Activated B cell treated with CpG ODN at 0.5 μM for 24 hours (primary cell): ENCODE measurements around the gene EHMT1. TPM values are rescaled to one million over a fixed set of nuclear protein-coding genes. Genes with fewer than 3 reads are reported as not detected.

Experiments
- ATAC-seq: fragments of 200-7000 bp; cut with Tn5 transposase; one replicate; pipeline ENCODE4 v1.10.0; 2021; ENCODE audit warnings: low read depth, mild to moderate bottlenecking, moderate library complexity
- CTCF ChIA-PET: fragments of 350-600 bp; sonication (Branson Sonifier 250); formaldehyde crosslinking; loops from one replicate; lab custom pipeline; 2021; ENCODE audit warnings: antibody characterized with exemption; lab: Charles Lee
- POLR2A ChIA-PET: fragments of 350-600 bp; sonication (Branson Sonifier 250); formaldehyde crosslinking; loops from one replicate; lab custom pipeline; 2021; ENCODE audit warnings: antibody characterized with exemption; lab: Charles Lee
- DNase-seq: peaks from one replicate; pipeline ENCODE4 v3.0.0; 2022
- H3K27ac Mint-ChIP-seq: one replicate; pipeline ENCODE4 v1.8.0; 2020; ENCODE audit warnings: mixed read lengths
- H3K27me3 Mint-ChIP-seq: one replicate; pipeline ENCODE4 v1.8.0; 2021; ENCODE audit warnings: mixed read lengths
- H3K36me3 Mint-ChIP-seq: one replicate; pipeline ENCODE4 v1.8.0; 2021; ENCODE audit warnings: low read depth, mixed read lengths
- H3K4me1 Mint-ChIP-seq: one replicate; pipeline ENCODE4 v1.8.0; 2021; ENCODE audit warnings: mixed read lengths
- H3K4me3 Mint-ChIP-seq: one replicate; pipeline ENCODE4 v1.8.0; 2020; ENCODE audit warnings: mild to moderate bottlenecking, mixed read lengths
- H3K9me3 Mint-ChIP-seq: one replicate; pipeline ENCODE4 v1.8.0; 2020; ENCODE audit warnings: mixed read lengths
- CTCF ChIP-seq: fragments of 200-600 bp; IDR thresholded peaks from one replicate; pipeline ENCODE4 v1.8.0; 2022; ENCODE audit warnings: antibody characterized with exemption, mild to moderate bottlenecking
- intact Hi-C: fragments of 100-400 bp; cut with micrococcal nuclease; formaldehyde crosslinking; loops from one replicate; pipeline ENCODE4 v1.15.1; 2024
- total RNA-seq: library from RNA; stranded (reverse); gene quantifications from 2 replicates; pipeline ENCODE4 v1.2.3, GENCODE V29; 2022

The EHMT1 gene
- total RNA-seq, 1 donor from 2014 or later, result 163 TPM

- no peaks in the 10 kb centered on the region for H3K9me3 Mint-ChIP-seq
- DNase-seq (no peak), ATAC-seq (no peak)
- CTCF ChIA-PET, result no interaction called here
- no peak overlapping the region for H3K27ac Mint-ChIP-seq
- POLR2A ChIA-PET, result no interaction called here
- TF ChIP-seq CTCF, result no peak
- intact Hi-C loops, result no loop called here
- peaks cover 58% of the 10 kb centered on the region for H3K36me3 Mint-ChIP-seq
- no peak overlapping the region for H3K4me3 Mint-ChIP-seq
- peaks cover 5% of the 10 kb centered on the region for H3K4me1 Mint-ChIP-seq
- H3K27me3 Mint-ChIP-seq, result no peaks in the 10 kb centered on the region
Measured at GRCh38 chr9:137583957-137584356, 34.8 kb upstream of the EHMT1 start.

- H3K36me3 Mint-ChIP-seq, result peaks cover 56% of the 10 kb centered on the region
- intact Hi-C loops, result no loop called here
- no peak for TF ChIP-seq CTCF
- peaks cover 1% of the 10 kb centered on the region for H3K27me3 Mint-ChIP-seq
- ChIA-PET POLR2A (no interaction called here), CTCF (no interaction called here)
- H3K27ac Mint-ChIP-seq, result no peak overlapping the region
- DNase-seq (no peak), ATAC-seq (no peak)
- peaks cover 6% of the 10 kb centered on the region for H3K4me1 Mint-ChIP-seq
- no peaks in the 10 kb centered on the region for H3K9me3 Mint-ChIP-seq
- H3K4me3 Mint-ChIP-seq, result no peak overlapping the region
Measured at GRCh38 chr9:137586854-137587253, 32.0 kb upstream of the EHMT1 start.

- Mint-ChIP-seq H3K27me3 (peaks cover 1% of the 10 kb centered on the region), H3K4me3 (peak overlapping the region; percentile 65), H3K36me3 (peaks cover 41% of the 10 kb centered on the region), H3K4me1 (peaks cover 6% of the 10 kb centered on the region), H3K27ac (no peak overlapping the region), H3K9me3 (no peaks in the 10 kb centered on the region)
- TF ChIP-seq CTCF, result no peak
- ATAC-seq (no peak), DNase-seq (no peak)
- ChIA-PET POLR2A (no interaction called here), CTCF (interaction anchor here (0.5 to 1.3 kb wide), 2 partner anchors 9 to 542 kb away, joined by 3 to 6 read pairs; partner anchors contain the start of gene DPH7)
- intact Hi-C loops, result no loop called here
Measured at GRCh38 chr9:137588311-137588710, 30.5 kb upstream of the EHMT1 start.

GRCh38 chr9:137588891-137589290 lies 29.9 kb upstream of the EHMT1 start:
- H3K27ac Mint-ChIP-seq, result no peak overlapping the region
- ATAC-seq (no peak), DNase-seq (no peak)
- CTCF ChIA-PET, result interaction anchor here (1.3 kb wide), 1 partner anchor 10 kb away, joined by 6 read pairs; the partner anchor contains the start of gene DPH7
- intact Hi-C loops, result no loop called here
- H3K4me3 Mint-ChIP-seq, result peak overlapping the region; percentile 19
- H3K4me1 Mint-ChIP-seq, result peaks cover 6% of the 10 kb centered on the region
- H3K36me3 Mint-ChIP-seq, result peaks cover 37% of the 10 kb centered on the region
- POLR2A ChIA-PET, result no interaction called here
- H3K9me3 Mint-ChIP-seq, result no peaks in the 10 kb centered on the region
- H3K27me3 Mint-ChIP-seq, result peaks cover 1% of the 10 kb centered on the region
- no peak for TF ChIP-seq CTCF

DNA sequence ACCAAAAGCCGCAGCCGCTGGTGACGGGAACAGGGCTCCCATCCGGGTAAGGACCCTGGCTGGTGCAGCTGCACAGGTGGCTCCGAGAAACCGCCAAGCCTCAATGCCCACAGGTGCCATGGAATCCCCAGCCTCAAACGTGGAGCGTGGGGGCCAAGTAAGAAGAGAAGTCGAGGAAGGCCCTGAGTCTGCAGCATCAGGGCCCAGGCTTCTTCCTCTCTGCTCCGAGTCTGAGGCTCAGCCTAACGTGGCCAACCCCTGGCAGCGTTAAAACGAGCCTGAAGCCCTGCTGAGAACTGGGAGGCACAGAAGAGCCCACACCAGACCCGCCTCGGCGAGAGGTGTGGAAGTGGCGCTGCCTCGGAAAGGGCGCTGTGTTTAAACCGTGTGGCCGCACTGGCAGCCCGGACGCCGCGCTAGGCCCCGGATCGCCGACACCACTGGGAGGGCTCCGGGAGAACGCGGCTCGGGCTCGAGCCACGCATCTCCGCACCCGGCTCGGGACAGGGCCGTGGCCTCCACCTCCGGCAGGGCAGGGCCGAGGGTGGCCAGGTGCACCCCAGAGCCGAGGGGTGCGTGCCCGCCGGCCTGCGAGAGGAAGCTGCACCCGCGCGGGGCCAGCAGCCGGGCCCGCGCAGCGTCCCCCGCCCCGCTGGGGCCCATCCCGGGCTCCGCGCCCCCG lies 29.2 kb upstream of the EHMT1 start:
- peak overlapping the region; percentile 46 for H3K27ac Mint-ChIP-seq
- H3K9me3 Mint-ChIP-seq, result no peaks in the 10 kb centered on the region
- peak overlapping the region; percentile 79 for H3K4me3 Mint-ChIP-seq
- intact Hi-C loops, result loop anchor here (1.0 to 5.0 kb wide), 2 partner anchors 16 to 37 kb away; partner anchors contain the start of genes ARRDC1, MRPL41 and PNPLA7
- H3K4me1 Mint-ChIP-seq, result peaks cover 6% of the 10 kb centered on the region
- peaks cover 1% of the 10 kb centered on the region for H3K27me3 Mint-ChIP-seq
- TF ChIP-seq CTCF, result no peak
- ATAC-seq, result no peak
- ChIA-PET CTCF (interaction anchor here (1.3 kb wide), 1 partner anchor 10 kb away, joined by 6 read pairs; the partner anchor contains the start of gene DPH7), POLR2A (no interaction called here)
- DNase-seq, result peak; percentile 34
- peaks cover 33% of the 10 kb centered on the region for H3K36me3 Mint-ChIP-seq
